ENCODE results near the gene SORT1. TPM values are rescaled to one million over a fixed set of nuclear protein-coding genes. Genes with fewer than 3 reads are reported as not detected.

SORT1 gene
- total RNA-seq, 4 donors from 2014 or later = 24.8 to 124 (median 96.0) TPM

- Histone ChIP-seq H3K36me3 (no peaks in the 10 kb centered on the region), H3K27ac (no peak overlapping the region), H3K4me3 (no peak overlapping the region), H3K9me3 (no peaks in the 10 kb centered on the region), H3K27me3 (no peaks in the 10 kb centered on the region), H3K4me1 (peaks cover 0 to 5% (median 0%) of the 10 kb centered on the region in 4 donors)
- TF ChIP-seq CTCF (IDR thresholded peaks at IDR 0.05) (no peak), POLR2A (IDR thresholded peaks at IDR 0.05) (no peak)
- no peak for DNase-seq
These were observed 131.9 kb downstream of the SORT1 start for GRCh38 chr1:109265741-109266330.

GRCh38 chr1:109265016-109265415 lies 132.7 kb downstream of the SORT1 start:
- Histone ChIP-seq H3K4me3 (no peak overlapping the region), H3K4me1 (peaks cover 0 to 5% (median 0%) of the 10 kb centered on the region in 4 donors), H3K9me3 (no peaks in the 10 kb centered on the region), H3K27me3 (no peaks in the 10 kb centered on the region), H3K27ac (no peak overlapping the region), H3K36me3 (no peaks in the 10 kb centered on the region)
- TF ChIP-seq POLR2A (IDR thresholded peaks at IDR 0.05) = no peak
- no peak for TF ChIP-seq CTCF (IDR thresholded peaks at IDR 0.05)
- DNase-seq = no peak

GRCh38 chr1:109264379-109264755 lies 133.4 kb downstream of the SORT1 start:
- no peak for TF ChIP-seq CTCF (IDR thresholded peaks at IDR 0.05)
- no peak for TF ChIP-seq POLR2A (IDR thresholded peaks at IDR 0.05)
- Histone ChIP-seq H3K4me1 (peaks cover 0 to 5% (median 0%) of the 10 kb centered on the region in 4 donors), H3K27ac (no peak overlapping the region), H3K27me3 (no peaks in the 10 kb centered on the region), H3K36me3 (no peaks in the 10 kb centered on the region), H3K9me3 (no peaks in the 10 kb centered on the region), H3K4me3 (no peak overlapping the region)
- DNase-seq = no peak

- Histone ChIP-seq H3K9me3 (no peaks in the 10 kb centered on the region), H3K4me3 (no peak overlapping the region), H3K27ac (no peak overlapping the region), H3K36me3 (no peaks in the 10 kb centered on the region), H3K4me1 (peaks cover 0 to 5% (median 0%) of the 10 kb centered on the region in 4 donors), H3K27me3 (no peaks in the 10 kb centered on the region)
- no peak for TF ChIP-seq POLR2A (IDR thresholded peaks at IDR 0.05)
- peak; percentile 80 to 100 (median 92) for TF ChIP-seq CTCF (IDR thresholded peaks at IDR 0.05)
- DNase-seq = peak; percentile 57 to 86 (median 85)
These were observed 133.9 kb downstream of the SORT1 start for GRCh38 chr1:109263597-109264378.

- no peak for TF ChIP-seq POLR2A (IDR thresholded peaks at IDR 0.05)
- no peak for TF ChIP-seq CTCF (IDR thresholded peaks at IDR 0.05)
- no peak for DNase-seq
- Histone ChIP-seq H3K4me1 (peaks cover 0 to 5% (median 0%) of the 10 kb centered on the region in 4 donors), H3K27me3 (no peaks in the 10 kb centered on the region), H3K4me3 (no peak overlapping the region), H3K9me3 (no peaks in the 10 kb centered on the region), H3K27ac (no peak overlapping the region), H3K36me3 (no peaks in the 10 kb centered on the region)
These were observed 134.5 kb downstream of the SORT1 start for GRCh38 chr1:109263234-109263596.

Data from Peyer's patch (tissue), 4 donors.